ENCODE results near the gene EP400.

The EP400 gene

DNA sequence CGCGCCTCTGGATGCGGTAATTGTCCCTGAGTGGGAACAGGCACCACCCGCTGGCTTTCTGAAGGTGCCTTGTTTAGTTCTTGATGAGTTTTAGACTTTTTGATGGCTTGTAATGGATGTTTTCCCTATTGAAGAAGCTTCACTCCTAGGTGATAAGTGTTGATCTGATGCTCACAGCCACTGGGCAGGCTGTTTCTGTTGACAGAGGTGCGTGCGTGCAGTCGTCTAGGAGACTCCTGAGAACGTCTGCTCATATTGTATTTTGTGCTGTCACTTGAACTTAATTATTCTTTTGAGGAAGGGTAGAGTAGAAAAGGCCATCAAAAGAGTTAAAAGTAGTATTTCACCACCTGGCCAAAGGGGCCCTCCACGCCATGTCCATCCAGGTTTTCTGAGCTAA, 70.5 kb downstream of the EP400 start:
- peaks cover 39% of the 10 kb centered on the region for H3K36me3 ChIP-seq (ENCODE audit: control insufficient read depth, insufficient read depth, low read length)
- no peak overlapping the region for H3K27ac ChIP-seq (ENCODE audit: insufficient read depth, low read depth, low read length, poor library complexity, severe bottlenecking)
- 97 to 98% methylated on average over 9 of the region's 9 CpGs for WGBS, 2 experiments
- no peak overlapping the region for H3K4me3 ChIP-seq (ENCODE audit: insufficient read depth, low read depth, low read length)
- H3K9me3 ChIP-seq (ENCODE audit: control insufficient read depth, low read length) = no peaks in the 10 kb centered on the region
- H3K4me1 ChIP-seq (ENCODE audit: control insufficient read depth, insufficient read depth, low read length) = no peaks in the 10 kb centered on the region
- no peaks in the 10 kb centered on the region for H3K27me3 ChIP-seq (ENCODE audit: control insufficient read depth, insufficient read depth, low read length, poor library complexity, severe bottlenecking)

DNA sequence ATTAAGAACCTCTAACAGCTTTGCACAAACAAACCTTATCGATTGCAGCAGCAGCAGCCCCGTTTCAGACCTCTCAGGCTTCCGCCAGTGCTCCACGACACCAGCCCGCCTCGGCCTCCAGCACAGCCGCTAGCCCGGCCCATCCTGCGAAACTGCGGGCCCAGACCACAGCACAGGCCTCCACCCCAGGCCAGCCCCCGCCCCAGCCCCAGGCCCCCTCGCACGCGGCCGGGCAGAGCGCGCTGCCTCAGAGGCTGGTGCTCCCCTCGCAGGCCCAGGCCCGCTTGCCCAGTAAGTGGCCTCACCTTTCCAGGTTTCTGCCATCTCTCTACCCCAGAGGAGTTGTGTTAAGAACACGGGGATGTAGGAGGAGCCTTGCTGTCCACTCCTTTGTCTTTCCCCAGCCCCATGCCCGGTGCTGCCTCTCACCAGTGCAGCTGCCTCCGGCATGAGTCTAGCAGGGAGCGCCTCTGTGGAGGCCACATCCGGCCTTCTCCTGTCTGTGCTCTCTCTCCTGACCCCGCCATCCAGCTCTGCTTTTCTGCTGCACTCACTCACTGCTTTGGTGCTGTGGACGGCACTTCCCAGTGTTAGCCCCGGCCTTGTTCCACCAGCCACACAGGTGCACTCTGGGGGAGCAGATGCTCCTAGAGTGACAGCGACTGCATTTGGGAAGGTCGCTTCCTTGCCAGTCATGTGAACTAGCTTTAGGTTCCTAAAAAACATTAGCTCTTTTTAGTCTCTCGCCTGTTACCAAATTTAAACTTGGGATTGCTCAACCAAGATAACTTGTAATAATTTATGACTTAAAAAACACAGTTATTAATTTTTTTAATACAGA, 71.5 kb downstream of the EP400 start:
- H3K27me3 ChIP-seq (ENCODE audit: control insufficient read depth, insufficient read depth, low read length, poor library complexity, severe bottlenecking) = no peaks in the 10 kb centered on the region
- H3K36me3 ChIP-seq (ENCODE audit: control insufficient read depth, insufficient read depth, low read length) = peaks cover 49% of the 10 kb centered on the region
- 94 to 95% methylated on average over 30 of the region's 30 CpGs for WGBS, 2 experiments
- H3K4me3 ChIP-seq (ENCODE audit: insufficient read depth, low read depth, low read length) = no peak overlapping the region
- no peak overlapping the region for H3K27ac ChIP-seq (ENCODE audit: insufficient read depth, low read depth, low read length, poor library complexity, severe bottlenecking)
- H3K9me3 ChIP-seq (ENCODE audit: control insufficient read depth, low read length) = no peaks in the 10 kb centered on the region
- no peaks in the 10 kb centered on the region for H3K4me1 ChIP-seq (ENCODE audit: control insufficient read depth, insufficient read depth, low read length)

DNA sequence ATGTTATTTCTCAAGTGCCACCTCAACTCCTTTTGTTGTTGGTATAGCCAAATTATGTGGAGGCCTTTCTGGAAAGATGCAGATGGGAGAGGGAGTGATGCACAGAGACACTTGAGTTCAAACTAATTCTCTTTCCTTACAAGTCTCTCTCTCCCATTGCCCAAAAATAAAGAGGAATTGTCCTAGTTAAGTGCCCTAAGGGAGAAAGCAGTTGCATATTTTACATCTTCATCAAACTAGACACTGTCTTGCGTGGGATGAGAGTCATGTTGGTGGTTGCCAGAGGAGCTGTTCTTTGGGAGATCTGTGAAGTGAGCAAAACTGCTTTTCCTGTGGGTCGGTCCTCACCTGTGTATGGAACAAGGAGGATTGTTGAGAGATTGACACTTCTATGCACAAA, 72.2 kb downstream of the EP400 start:
- Histone ChIP-seq H3K27me3 (ENCODE audit: control insufficient read depth, insufficient read depth, low read length, poor library complexity, severe bottlenecking) (no peaks in the 10 kb centered on the region), H3K9me3 (ENCODE audit: control insufficient read depth, low read length) (no peaks in the 10 kb centered on the region), H3K36me3 (ENCODE audit: control insufficient read depth, insufficient read depth, low read length) (peaks cover 51% of the 10 kb centered on the region), H3K4me1 (ENCODE audit: control insufficient read depth, insufficient read depth, low read length) (no peaks in the 10 kb centered on the region), H3K27ac (ENCODE audit: insufficient read depth, low read depth, low read length, poor library complexity, severe bottlenecking) (no peak overlapping the region), H3K4me3 (ENCODE audit: insufficient read depth, low read depth, low read length) (no peak overlapping the region)
- WGBS, 2 experiments = 94 to 97% methylated on average over 2 of the region's 2 CpGs

DNA sequence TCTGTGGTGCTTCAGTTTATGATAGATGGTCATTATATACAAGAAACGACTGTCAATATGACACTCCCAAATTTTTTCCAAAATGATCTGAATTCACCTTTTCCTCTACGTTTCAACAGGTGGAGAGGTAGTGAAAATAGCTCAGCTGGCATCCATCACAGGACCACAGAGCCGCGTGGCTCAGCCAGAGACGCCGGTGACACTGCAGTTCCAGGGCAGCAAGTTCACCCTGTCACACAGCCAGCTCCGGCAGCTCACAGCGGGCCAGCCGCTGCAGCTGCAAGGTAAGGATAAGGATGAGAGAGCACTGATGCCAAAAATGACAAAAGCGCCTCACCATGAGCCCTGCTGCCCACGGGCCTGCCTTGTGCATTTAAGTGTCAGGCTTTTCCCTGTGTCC, 73.9 kb downstream of the EP400 start:
- peaks cover 52% of the 10 kb centered on the region for H3K36me3 ChIP-seq (ENCODE audit: control insufficient read depth, insufficient read depth, low read length)
- H3K9me3 ChIP-seq (ENCODE audit: control insufficient read depth, low read length) = no peaks in the 10 kb centered on the region
- H3K27ac ChIP-seq (ENCODE audit: insufficient read depth, low read depth, low read length, poor library complexity, severe bottlenecking) = no peak overlapping the region
- H3K4me1 ChIP-seq (ENCODE audit: control insufficient read depth, insufficient read depth, low read length) = no peaks in the 10 kb centered on the region
- no peaks in the 10 kb centered on the region for H3K27me3 ChIP-seq (ENCODE audit: control insufficient read depth, insufficient read depth, low read length, poor library complexity, severe bottlenecking)
- no peak overlapping the region for H3K4me3 ChIP-seq (ENCODE audit: insufficient read depth, low read depth, low read length)
- 95 to 96% methylated on average over 10 to 11 of the region's 11 CpGs for WGBS, 2 experiments

DNA sequence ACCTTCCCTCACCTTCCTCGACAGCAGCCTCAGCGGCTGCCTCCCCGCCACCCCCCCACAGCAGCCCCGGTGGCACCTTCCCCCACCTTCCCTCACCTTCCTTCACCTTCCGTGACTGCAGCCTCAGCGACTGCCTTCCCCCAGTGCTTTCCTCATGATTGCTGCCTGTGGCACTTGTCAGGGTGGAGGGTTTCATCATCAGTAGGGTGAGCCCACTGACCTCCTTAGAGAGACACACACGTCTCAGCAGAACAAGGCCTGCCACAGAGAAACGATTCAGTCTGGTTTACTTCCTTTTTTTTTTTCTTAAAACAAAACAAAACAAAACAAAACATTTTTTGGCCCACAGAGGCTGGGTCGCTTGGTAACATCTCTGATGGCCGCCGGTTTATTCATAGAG, 75.0 kb downstream of the EP400 start:
- WGBS, 2 experiments = 95 to 97% methylated on average over 11 of the region's 11 CpGs
- Histone ChIP-seq H3K36me3 (ENCODE audit: control insufficient read depth, insufficient read depth, low read length) (peaks cover 63% of the 10 kb centered on the region), H3K4me3 (ENCODE audit: insufficient read depth, low read depth, low read length) (no peak overlapping the region), H3K4me1 (ENCODE audit: control insufficient read depth, insufficient read depth, low read length) (no peaks in the 10 kb centered on the region), H3K9me3 (ENCODE audit: control insufficient read depth, low read length) (no peaks in the 10 kb centered on the region), H3K27me3 (ENCODE audit: control insufficient read depth, insufficient read depth, low read length, poor library complexity, severe bottlenecking) (no peaks in the 10 kb centered on the region), H3K27ac (ENCODE audit: insufficient read depth, low read depth, low read length, poor library complexity, severe bottlenecking) (no peak overlapping the region)

DNA sequence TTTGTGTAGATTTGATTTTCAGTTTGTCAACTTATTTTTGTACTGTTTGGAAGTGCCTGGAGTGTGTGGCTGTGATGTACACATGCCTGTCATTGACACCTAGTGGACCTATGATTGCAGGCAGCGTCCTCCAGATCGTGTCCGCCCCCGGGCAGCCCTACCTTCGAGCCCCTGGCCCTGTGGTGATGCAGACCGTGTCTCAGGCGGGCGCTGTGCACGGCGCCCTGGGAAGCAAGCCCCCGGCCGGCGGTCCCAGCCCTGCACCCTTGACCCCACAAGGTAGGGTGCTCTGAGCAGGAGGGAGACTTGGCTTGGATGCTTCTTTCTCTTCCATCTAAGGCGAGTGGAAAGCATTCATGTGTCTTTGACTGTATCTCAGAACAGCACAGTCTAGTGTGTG, 75.8 kb downstream of the EP400 start:
- H3K4me3 ChIP-seq (ENCODE audit: insufficient read depth, low read depth, low read length) = no peak overlapping the region
- 94 to 96% methylated on average over 14 of the region's 14 CpGs for WGBS, 2 experiments

DNA sequence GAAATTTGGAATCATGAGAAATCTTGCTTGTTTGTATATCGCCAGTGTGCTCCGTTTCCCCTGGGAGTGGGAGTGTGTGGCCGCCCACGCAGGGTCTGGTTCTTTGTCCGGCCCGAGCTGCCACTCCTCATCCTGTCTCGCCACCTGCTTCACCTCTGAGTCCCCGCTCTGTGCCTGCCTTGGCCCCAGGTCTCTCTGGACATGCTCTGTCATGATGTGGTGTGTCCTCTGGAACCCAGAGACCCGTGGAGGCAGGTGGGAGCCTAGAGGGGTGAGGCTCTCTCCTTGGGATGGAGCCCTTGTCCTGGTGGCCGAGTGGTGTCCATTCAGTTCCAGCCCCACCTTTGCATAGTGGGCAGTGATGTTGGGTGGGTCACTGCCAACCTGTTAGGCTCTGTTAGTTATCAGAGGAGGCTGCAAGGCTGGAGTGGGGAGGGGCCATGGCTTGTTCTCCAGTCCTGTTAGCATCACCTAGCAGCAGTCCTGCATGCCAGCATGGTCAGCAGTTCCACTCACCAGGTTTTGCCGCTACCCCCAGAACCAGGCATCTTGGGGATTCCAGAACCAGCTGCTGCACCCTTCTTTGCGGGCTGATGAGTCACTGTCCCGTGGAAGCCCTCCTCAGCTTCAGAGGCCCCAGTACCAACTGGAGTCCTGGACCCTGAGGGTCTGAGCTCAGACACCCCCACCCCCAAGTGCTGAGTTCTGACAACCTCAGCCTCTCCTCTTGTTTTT, 76.5 kb downstream of the EP400 start:
- no peak overlapping the region for H3K27ac ChIP-seq (ENCODE audit: insufficient read depth, low read depth, low read length, poor library complexity, severe bottlenecking)
- H3K9me3 ChIP-seq (ENCODE audit: control insufficient read depth, low read length) = no peaks in the 10 kb centered on the region
- peaks cover 76% of the 10 kb centered on the region for H3K36me3 ChIP-seq (ENCODE audit: control insufficient read depth, insufficient read depth, low read length)
- H3K27me3 ChIP-seq (ENCODE audit: control insufficient read depth, insufficient read depth, low read length, poor library complexity, severe bottlenecking) = no peaks in the 10 kb centered on the region
- no peaks in the 10 kb centered on the region for H3K4me1 ChIP-seq (ENCODE audit: control insufficient read depth, insufficient read depth, low read length)
- 94% methylated on average over 13 of the region's 13 CpGs for WGBS, 2 experiments
- no peak overlapping the region for H3K4me3 ChIP-seq (ENCODE audit: insufficient read depth, low read depth, low read length)

More for the DNA sequence above, 75.8 kb downstream of the EP400 start:
- Histone ChIP-seq H3K27me3 (ENCODE audit: control insufficient read depth, insufficient read depth, low read length, poor library complexity, severe bottlenecking) (no peaks in the 10 kb centered on the region), H3K4me1 (ENCODE audit: control insufficient read depth, insufficient read depth, low read length) (no peaks in the 10 kb centered on the region), H3K36me3 (ENCODE audit: control insufficient read depth, insufficient read depth, low read length) (peaks cover 69% of the 10 kb centered on the region), H3K9me3 (ENCODE audit: control insufficient read depth, low read length) (no peaks in the 10 kb centered on the region), H3K27ac (ENCODE audit: insufficient read depth, low read depth, low read length, poor library complexity, severe bottlenecking) (no peak overlapping the region)

DNA sequence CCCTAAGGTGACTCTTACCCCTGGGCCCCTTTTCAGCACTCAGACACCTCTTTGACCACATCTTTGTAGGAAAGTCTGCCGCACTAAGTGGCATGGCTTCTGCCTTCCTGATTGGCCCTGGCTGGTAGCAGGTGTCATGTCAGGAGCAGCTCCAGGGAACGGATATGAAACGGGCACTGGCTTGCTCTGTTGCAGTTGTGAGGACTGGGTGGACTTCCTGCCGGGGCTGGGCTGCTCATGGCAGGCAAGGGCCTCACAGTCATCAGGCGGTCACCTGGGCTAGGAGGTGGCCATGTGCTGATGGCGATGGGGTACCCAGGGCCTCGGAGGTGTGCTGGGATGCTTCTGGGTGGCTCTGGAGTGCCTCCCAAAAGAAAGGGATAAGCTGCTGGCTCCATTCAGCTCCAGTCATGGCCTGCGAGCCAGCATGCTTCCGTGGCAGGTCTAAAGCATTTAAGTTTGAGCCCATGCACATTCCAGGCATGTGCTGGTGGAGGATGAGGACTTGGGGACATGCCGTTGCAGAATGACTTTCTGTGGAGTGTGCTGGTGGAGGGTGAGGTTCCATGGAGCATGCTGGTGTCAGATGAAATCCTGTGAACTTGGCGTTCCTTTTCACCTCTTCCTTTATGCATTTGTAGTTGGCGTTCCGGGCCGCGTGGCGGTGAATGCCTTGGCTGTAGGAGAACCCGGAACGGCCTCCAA, 77.2 kb downstream of the EP400 start:
- no peaks in the 10 kb centered on the region for H3K27me3 ChIP-seq (ENCODE audit: control insufficient read depth, insufficient read depth, low read length, poor library complexity, severe bottlenecking)
- H3K4me1 ChIP-seq (ENCODE audit: control insufficient read depth, insufficient read depth, low read length) = no peaks in the 10 kb centered on the region
- 95 to 96% methylated on average over 18 of the region's 18 CpGs for WGBS, 2 experiments
- H3K4me3 ChIP-seq (ENCODE audit: insufficient read depth, low read depth, low read length) = no peak overlapping the region
- H3K36me3 ChIP-seq (ENCODE audit: control insufficient read depth, insufficient read depth, low read length) = peaks cover 81% of the 10 kb centered on the region
- H3K9me3 ChIP-seq (ENCODE audit: control insufficient read depth, low read length) = no peaks in the 10 kb centered on the region
- no peak overlapping the region for H3K27ac ChIP-seq (ENCODE audit: insufficient read depth, low read depth, low read length, poor library complexity, severe bottlenecking)

DNA sequence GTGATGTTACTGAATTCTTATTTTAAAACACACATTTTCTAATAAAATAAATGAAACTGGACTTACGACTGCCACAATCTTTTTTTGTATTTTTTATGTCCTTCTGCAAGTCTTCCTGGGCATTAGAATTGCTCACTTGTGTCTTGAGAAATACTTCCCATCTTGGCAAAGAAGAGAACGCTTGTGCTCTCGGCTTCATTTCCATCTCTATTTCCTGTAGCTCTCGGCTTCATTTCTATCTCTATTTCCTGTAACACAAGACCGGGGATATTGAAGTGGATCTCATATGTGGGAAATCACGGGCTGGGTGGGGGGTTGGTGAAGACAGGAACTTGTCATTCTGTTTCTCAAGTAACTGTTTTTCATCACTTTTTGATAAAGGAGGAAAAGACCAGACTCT, 77.9 kb downstream of the EP400 start:
- H3K36me3 ChIP-seq (ENCODE audit: control insufficient read depth, insufficient read depth, low read length) = peaks cover 86% of the 10 kb centered on the region
- no peaks in the 10 kb centered on the region for H3K9me3 ChIP-seq (ENCODE audit: control insufficient read depth, low read length)
- H3K4me3 ChIP-seq (ENCODE audit: insufficient read depth, low read depth, low read length) = no peak overlapping the region
- H3K27me3 ChIP-seq (ENCODE audit: control insufficient read depth, insufficient read depth, low read length, poor library complexity, severe bottlenecking) = no peaks in the 10 kb centered on the region
- 97 to 98% methylated on average over 5 to 6 of the region's 6 CpGs for WGBS, 2 experiments
- H3K4me1 ChIP-seq (ENCODE audit: control insufficient read depth, insufficient read depth, low read length) = no peaks in the 10 kb centered on the region
- no peak overlapping the region for H3K27ac ChIP-seq (ENCODE audit: insufficient read depth, low read depth, low read length, poor library complexity, severe bottlenecking)

DNA sequence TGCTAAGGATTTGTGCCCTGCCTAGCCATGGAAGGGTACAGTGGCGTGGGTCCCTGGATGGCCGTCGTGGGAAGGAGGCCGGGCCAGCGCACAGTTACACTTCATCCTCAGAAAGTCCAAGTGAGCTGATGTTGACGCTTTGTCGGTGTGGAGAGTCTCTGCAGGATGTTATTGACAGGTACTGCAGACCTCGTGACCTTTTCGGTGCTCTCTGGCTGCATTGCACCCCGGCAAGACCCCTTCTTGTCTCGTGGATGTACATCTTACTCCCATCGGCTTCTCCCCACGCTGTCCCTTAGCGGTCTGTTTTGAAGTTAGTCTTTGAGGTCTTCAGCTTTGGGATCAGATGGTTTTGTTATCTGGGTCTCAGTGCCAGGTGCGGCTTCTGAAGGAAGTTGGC, 78.4 kb downstream of the EP400 start:
- H3K27ac ChIP-seq (ENCODE audit: insufficient read depth, low read depth, low read length, poor library complexity, severe bottlenecking) = no peak overlapping the region
- peaks cover 86% of the 10 kb centered on the region for H3K36me3 ChIP-seq (ENCODE audit: control insufficient read depth, insufficient read depth, low read length)
- H3K27me3 ChIP-seq (ENCODE audit: control insufficient read depth, insufficient read depth, low read length, poor library complexity, severe bottlenecking) = no peaks in the 10 kb centered on the region
- WGBS, 2 experiments = 96 to 97% methylated on average over 15 of the region's 15 CpGs
- H3K4me1 ChIP-seq (ENCODE audit: control insufficient read depth, insufficient read depth, low read length) = no peaks in the 10 kb centered on the region
- H3K9me3 ChIP-seq (ENCODE audit: control insufficient read depth, low read length) = no peaks in the 10 kb centered on the region
- H3K4me3 ChIP-seq (ENCODE audit: insufficient read depth, low read depth, low read length) = no peak overlapping the region
